Endodermal cell (in vitro differentiated cells): ENCODE results near the gene EIF4G3. TPM values are rescaled to one million over a fixed set of nuclear protein-coding genes. Genes with fewer than 3 reads are reported as not detected.
"Not testable (repeated sequence)": the region's sequence is repeated elsewhere in the genome, so short reads cannot be mapped to it uniquely, and the experiment has no call there.

Experiments used
- DNase-seq: peaks from one replicate; pipeline ENCODE4 v3.0.0-alpha.2; 2017
- H3K27ac ChIP-seq: 2 replicates; pipeline ENCODE4 v1.5.1; 2013; ENCODE audit warnings: mild to moderate bottlenecking, low read depth, low read length, moderate library complexity
- H3K27me3 ChIP-seq: 2 replicates; pipeline ENCODE4 v1.6.1; 2013; ENCODE audit warnings: mild to moderate bottlenecking, low read length, moderate library complexity; ENCODE audit not compliant: insufficient read depth, control insufficient read depth, poor library complexity, severe bottlenecking
- H3K36me3 ChIP-seq: 2 replicates; pipeline ENCODE4 v1.7.0; 2013; ENCODE audit warnings: mild to moderate bottlenecking, low read length, moderate library complexity; ENCODE audit not compliant: control insufficient read depth, insufficient read depth
- H3K4me1 ChIP-seq: one replicate; pipeline ENCODE4 v1.7.0; 2013; ENCODE audit warnings: low read length; ENCODE audit not compliant: control insufficient read depth, insufficient read depth
- H3K4me3 ChIP-seq: 2 replicates; pipeline ENCODE4 v1.5.1; 2013; ENCODE audit warnings: mild to moderate bottlenecking, low read length, moderate library complexity
- H3K9ac ChIP-seq: 2 replicates; pipeline ENCODE4 v1.6.1; 2013; ENCODE audit warnings: mild to moderate bottlenecking, low read length, moderate library complexity; ENCODE audit not compliant: poor library complexity, severe bottlenecking; ENCODE audit errors: extremely low read depth
- H3K9me3 ChIP-seq: 2 replicates; pipeline ENCODE4 v1.6.1; 2013; ENCODE audit warnings: mild to moderate bottlenecking, low read length, moderate library complexity; ENCODE audit not compliant: control insufficient read depth
- H3K27ac Mint-ChIP-seq: 2 replicates; pipeline ENCODE4 v1.8.0; 2020; ENCODE audit warnings: mixed read lengths
- H3K27me3 Mint-ChIP-seq: 2 replicates; pipeline ENCODE4 v1.8.0; 2021; ENCODE audit warnings: mild to moderate bottlenecking, mixed read lengths; ENCODE audit not compliant: insufficient read depth
- H3K36me3 Mint-ChIP-seq: 2 replicates; pipeline ENCODE4 v1.8.0; 2020; ENCODE audit warnings: low read depth, mixed read lengths
- H3K4me1 Mint-ChIP-seq: 2 replicates; pipeline ENCODE4 v1.8.0; 2020; ENCODE audit warnings: mixed read lengths
- H3K4me3 Mint-ChIP-seq: 2 replicates; pipeline ENCODE4 v1.8.0; 2020; ENCODE audit warnings: mild to moderate bottlenecking, moderate library complexity, mixed read lengths
- H3K9me3 Mint-ChIP-seq: 2 replicates; pipeline ENCODE4 v1.8.0; 2020; ENCODE audit warnings: mild to moderate bottlenecking, mixed read lengths
- CTCF ChIP-seq: fragments of 200-600 bp; sonication (generic); conservative IDR thresholded peaks from 2 replicates; pipeline ENCODE4 v1.5.0; 2021; ENCODE audit warnings: antibody characterized with exemption, mild to moderate bottlenecking
- WGBS, 2 experiments: methylation state at CpG; one replicate each; pipeline versions ENCODE4 v1.1.5 to v1.1.7; 2013; ENCODE audit warnings: missing lambda C conversion rate in 2 of 2, mixed read lengths in 1 of 2; ENCODE audit not compliant: insufficient coverage in 1 of 2, insufficient read length in 1 of 2; 5-methylcytosine and 5-hydroxymethylcytosine counted together
- total RNA-seq, 2 donors: library from RNA; stranded (reverse); fragmentation: NEBNext Ultra II Directional in 1 of 2; extraction: Animal tissue kit (Norgen Biotek cat#: 25700) in 1 of 2; gene quantifications; 2 replicates in 1 of 2; 3 replicates in 1 of 2; pipeline ENCODE4 v1.2.1, GENCODE V29; 2021

Gene EIF4G3
- total RNA-seq, 2 donors from 2014 or later, result 101 to 103 TPM

- Histone ChIP-seq H3K27ac (no peak overlapping the region), H3K36me3 (peaks cover 11% of the 10 kb centered on the region), H3K4me1 (no peaks in the 10 kb centered on the region), H3K9me3 (no peaks in the 10 kb centered on the region), H3K9ac (peak overlapping the region; percentile 86), H3K27me3 (no peaks in the 10 kb centered on the region), H3K4me3 (peak overlapping the region; percentile 89)
- DNase-seq, result no peak
- Mint-ChIP-seq H3K36me3 (peaks cover 22% of the 10 kb centered on the region), H3K9me3 (no peaks in the 10 kb centered on the region), H3K4me1 (peaks cover 23% of the 10 kb centered on the region), H3K4me3 (peak overlapping the region; percentile 86), H3K27me3 (no peaks in the 10 kb centered on the region), H3K27ac (peak overlapping the region; percentile 44)
- TF ChIP-seq CTCF, result no peak
- 77 to 79% methylated on average over 2 of the region's 2 CpGs for WGBS, 2 experiments
These were observed 2.5 kb downstream of the EIF4G3 start for GRCh38 chr1:21174230-21174629.

- H3K27me3 Mint-ChIP-seq, H3K27ac Mint-ChIP-seq, H3K4me3 ChIP-seq, H3K27ac ChIP-seq, H3K9ac ChIP-seq, H3K4me1 ChIP-seq, H3K9me3 Mint-ChIP-seq, DNase-seq, H3K27me3 ChIP-seq, H3K4me3 Mint-ChIP-seq, H3K9me3 ChIP-seq: not testable (repeated sequence)
- Mint-ChIP-seq H3K4me1 (peaks cover 23% of the 10 kb centered on the region), H3K36me3 (peaks cover 29% of the 10 kb centered on the region)
- 92 to 93% methylated on average over 10 to 12 of the region's 12 CpGs for WGBS, 2 experiments
- H3K36me3 ChIP-seq, result peaks cover 20% of the 10 kb centered on the region
These were observed 3.6 kb downstream of the EIF4G3 start for GRCh38 chr1:21173096-21173495.

GRCh38 chr1:21170837-21171236 is 5.9 kb downstream of the EIF4G3 start:
- not testable (repeated sequence) for H3K4me1 ChIP-seq, H3K4me3 ChIP-seq, H3K9me3 ChIP-seq, H3K4me3 Mint-ChIP-seq, H3K27ac Mint-ChIP-seq, H3K27me3 Mint-ChIP-seq, H3K27me3 ChIP-seq, H3K9me3 Mint-ChIP-seq, H3K27ac ChIP-seq, H3K9ac ChIP-seq, DNase-seq
- Mint-ChIP-seq H3K36me3 (peaks cover 48% of the 10 kb centered on the region), H3K4me1 (peaks cover 23% of the 10 kb centered on the region)
- peaks cover 41% of the 10 kb centered on the region for H3K36me3 ChIP-seq
- WGBS, 2 experiments, result 88 to 100% methylated on average over 1 to 2 of the region's 4 CpGs

DNA sequence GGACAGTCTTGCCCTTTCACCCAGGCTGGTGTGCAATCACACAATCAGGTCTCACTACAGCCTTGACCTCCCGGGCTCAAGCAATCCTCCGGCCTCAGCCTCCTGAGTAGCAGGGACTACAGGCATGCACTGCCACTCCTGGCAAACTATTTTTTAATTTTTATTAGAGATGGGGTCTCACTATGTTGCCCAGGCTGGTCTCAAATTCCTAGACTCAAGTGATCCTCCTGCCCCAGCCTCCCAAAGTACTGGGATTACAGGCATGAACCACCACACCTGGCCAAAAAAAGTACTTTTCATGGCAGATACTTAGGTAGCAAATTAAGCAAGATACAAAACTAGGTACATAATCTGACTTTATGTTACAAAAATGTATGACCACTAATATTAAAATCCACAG is 8.3 kb downstream of the EIF4G3 start:
- Mint-ChIP-seq H3K27ac (no peak overlapping the region), H3K4me1 (peaks cover 9% of the 10 kb centered on the region), H3K36me3 (peaks cover 66% of the 10 kb centered on the region), H3K4me3 (no peak overlapping the region), H3K9me3 (no peaks in the 10 kb centered on the region), H3K27me3 (no peaks in the 10 kb centered on the region)
- Histone ChIP-seq H3K4me3 (no peak overlapping the region), H3K36me3 (peaks cover 59% of the 10 kb centered on the region), H3K9ac (no peak overlapping the region), H3K27ac (no peak overlapping the region), H3K27me3 (no peaks in the 10 kb centered on the region), H3K9me3 (no peaks in the 10 kb centered on the region), H3K4me1 (no peaks in the 10 kb centered on the region)
- WGBS, 2 experiments, result 83 to 96% methylated on average over 1 to 2 of the region's 2 CpGs
- TF ChIP-seq CTCF, result no peak
- no peak for DNase-seq
